Hematopoietic multipotent progenitor cell (in vitro differentiated cells): ENCODE measurements around the gene RPN1. TPM values are rescaled to one million over a fixed set of nuclear protein-coding genes. Genes with fewer than 3 reads are reported as not detected.

ENCODE experiments used
- DNase-seq, 3 donors: peaks; one replicate each; pipeline ENCODE4 v3.0.0-alpha.2; 2011 to 2015; ENCODE audit warnings: low read depth in 2 of 3, low spot score in 2 of 3
- total RNA-seq: library from RNA; depleted of rRNA; stranded (reverse); fragments of >200 nt; gene quantifications from one replicate; pipeline ENCODE4 v1.2.3, GENCODE V29; 2012

The RPN1 gene
- total RNA-seq, 1 donor, result 257 TPM

DNA sequence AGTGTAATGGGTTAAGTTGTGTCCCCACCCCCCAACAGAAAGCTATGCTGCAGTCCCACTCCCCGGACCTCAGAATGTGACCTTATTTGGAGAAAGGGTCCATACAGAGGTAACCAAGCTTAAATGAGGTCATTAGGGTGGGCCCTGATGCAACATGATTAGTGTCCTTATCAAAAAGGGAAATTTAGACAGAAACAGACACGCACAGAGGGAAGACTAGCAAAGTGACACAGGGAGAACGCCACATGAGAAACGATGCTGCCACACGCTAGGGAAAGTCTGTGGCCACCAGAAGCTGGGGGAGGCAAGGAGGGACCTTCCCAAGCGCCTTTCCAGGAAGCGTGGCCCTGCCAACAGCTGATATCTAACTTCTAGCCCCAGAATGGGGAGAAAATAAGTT is 65.4 kb downstream of the RPN1 start:
- DNase-seq, result no peak

- DNase-seq, result peak in 2 of 3 donors; percentile 78 to 91
Measured at GRCh38 chr3:128584412-128585020, 66.1 kb downstream of the RPN1 start.

GRCh38 chr3:128581566-128581965 is 69.1 kb downstream of the RPN1 start:
- no peak for DNase-seq

- no peak for DNase-seq
Measured at GRCh38 chr3:128579927-128580326, 70.7 kb downstream of the RPN1 start.

GRCh38 chr3:128578346-128578745 is 72.3 kb downstream of the RPN1 start:
- DNase-seq, result no peak

DNA sequence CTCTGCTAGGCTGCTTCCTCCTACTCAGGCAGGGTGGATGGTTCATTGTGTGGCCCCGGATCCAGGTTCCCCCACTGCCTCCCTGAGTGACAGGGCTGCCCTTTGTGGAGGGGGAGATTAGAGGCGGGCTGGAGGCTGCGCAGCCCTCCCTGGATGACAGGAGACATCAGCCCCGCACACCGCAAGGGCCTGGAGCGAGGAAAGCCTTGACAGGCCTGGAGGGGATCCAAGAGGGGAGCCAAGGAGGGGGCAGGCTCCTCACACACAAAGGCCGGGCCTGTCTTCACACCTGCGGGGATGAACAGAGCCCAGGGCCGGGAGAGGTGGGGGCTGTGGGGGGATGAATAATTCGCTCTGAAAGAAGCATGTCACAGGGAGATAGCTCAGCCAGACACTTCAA is 72.9 kb downstream of the RPN1 start:
- DNase-seq, result no peak

DNA sequence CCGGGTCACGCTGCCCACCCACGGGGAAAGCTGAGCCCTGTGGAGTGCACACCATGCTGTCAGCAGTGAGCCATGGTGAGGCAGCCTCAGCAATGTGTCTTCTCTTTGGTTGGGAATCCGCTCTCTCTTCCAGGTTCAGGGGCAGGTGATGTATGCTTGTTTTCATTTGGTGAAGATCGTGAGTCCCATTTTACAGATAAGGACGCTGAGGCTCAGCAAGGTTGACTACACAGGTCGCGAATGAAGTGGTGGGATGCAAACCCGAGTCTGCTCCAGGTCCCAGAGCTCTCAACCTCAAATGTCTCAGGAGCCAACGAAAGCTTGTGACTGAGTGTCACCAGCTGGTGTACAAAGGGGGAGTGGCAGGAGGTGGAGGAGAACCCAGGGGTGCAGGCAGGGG is 74.3 kb downstream of the RPN1 start:
- no peak for DNase-seq

DNA sequence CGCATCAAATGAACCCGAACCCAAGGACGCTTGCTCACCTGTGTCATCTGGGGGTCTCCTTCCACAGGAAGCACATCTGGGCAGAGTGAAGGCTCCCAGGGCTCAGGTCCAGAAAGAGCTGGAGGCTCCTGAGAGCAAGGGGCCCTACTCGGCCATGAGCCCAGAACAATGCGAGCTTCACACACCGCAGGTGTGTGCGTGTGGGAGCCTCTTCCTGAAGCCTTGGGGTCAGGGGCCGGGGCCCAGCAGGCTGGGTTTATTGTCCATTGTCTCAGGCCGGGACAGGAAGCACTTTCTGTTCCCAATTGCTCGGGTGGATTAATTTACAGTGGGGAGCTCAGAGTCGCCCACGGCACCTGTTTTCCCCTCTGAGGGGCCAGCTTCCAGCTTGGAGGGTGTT is 74.8 kb downstream of the RPN1 start:
- DNase-seq, result no peak

GRCh38 chr3:128573707-128574162 is 76.9 kb downstream of the RPN1 start:
- DNase-seq, result peak in 1 of 3 donors; percentile 50

DNA sequence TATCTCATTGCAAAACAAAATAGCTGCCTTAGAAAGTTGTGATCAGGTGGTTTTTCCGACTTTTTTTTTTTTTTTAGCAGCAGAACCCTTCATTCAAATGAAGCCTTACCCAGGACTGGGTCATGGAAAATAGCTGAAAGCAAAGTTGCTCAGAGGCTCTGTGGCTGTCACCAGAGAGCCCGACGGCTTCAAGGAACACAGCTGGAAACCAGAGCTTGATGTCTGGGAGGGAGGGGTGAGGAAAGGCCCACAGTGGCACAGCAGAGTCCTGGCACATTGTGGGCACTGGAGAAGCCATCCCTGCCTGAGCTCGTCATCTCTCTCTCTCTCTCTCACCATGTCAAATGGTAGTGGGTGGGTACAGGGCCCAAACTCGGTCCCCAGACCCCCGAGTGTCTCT is 77.5 kb downstream of the RPN1 start:
- DNase-seq, result no peak

DNA sequence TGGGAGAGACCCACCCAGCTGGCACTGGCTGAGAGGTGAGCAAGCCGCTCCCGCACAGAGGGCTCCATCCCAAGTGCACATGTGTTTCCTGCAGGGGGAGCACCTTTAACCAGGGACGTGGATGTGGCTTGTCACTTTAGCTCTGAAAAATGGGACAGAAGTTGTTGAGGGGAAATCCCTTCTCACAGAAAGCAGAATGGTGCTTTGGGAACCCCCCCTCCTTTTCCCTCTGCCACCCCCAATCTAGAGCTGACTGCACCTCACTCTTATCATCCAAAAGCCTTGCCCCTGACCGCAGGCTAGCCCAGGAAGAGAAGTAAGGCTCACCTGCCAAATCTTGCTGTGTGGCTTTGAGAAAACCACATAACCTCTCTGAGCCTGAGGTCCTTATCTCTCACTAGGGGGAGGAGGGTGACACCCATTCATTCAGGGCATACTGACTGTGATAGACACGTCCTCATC is 77.9 kb downstream of the RPN1 start:
- DNase-seq, result peak in 2 of 3 donors; percentile 67 to 74

DNA sequence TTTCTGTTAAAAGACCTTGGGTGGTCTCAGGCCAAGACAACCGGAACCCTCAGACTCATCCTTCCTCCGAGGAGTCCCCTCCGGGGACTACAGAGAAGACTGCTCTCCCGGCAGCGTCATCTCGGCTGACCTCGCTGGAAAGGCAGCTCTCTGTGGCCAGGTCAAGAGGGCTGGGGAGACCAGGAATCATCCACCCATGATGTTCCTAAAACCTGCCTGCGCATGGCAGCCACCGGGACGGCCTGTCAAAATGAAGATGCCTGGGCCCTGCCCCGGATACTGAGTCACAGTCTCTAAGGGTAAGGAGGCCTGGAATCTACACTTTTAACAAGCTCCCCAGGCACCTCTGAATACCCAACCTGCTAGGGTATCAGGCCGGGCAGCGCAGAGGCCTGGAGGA is 78.6 kb downstream of the RPN1 start:
- no peak for DNase-seq

Other genes starting within 250 kb of the RPN1 start
- under 0.01 TPM for gene DNAJB8, start 183.9 kb downstream of the RPN1 start, total RNA-seq
- gene GATA2, start 157.6 kb downstream of the RPN1 start, total RNA-seq, result 211 TPM
- 51.4 TPM for gene RAB7A, start 75.4 kb upstream of the RPN1 start, total RNA-seq
- gene ACAD9, start 228.8 kb upstream of the RPN1 start, total RNA-seq, result 47.4 TPM